GM12874 (cell line): Measurements from ENCODE around the gene GPRIN3.

Source experiments
- CTCF ChIP-seq: IDR thresholded peaks from 2 replicates; pipeline ENCODE4 v1.5.1; 2011; ENCODE audit warnings: low read depth, mild to moderate bottlenecking, control low read depth, low read length, moderate library complexity; ENCODE audit not compliant: insufficient read depth

Gene GPRIN3

GRCh38 chr4:89283226-89284009 is 24.2 kb downstream of the GPRIN3 start:
- TF ChIP-seq CTCF: no peak

DNA sequence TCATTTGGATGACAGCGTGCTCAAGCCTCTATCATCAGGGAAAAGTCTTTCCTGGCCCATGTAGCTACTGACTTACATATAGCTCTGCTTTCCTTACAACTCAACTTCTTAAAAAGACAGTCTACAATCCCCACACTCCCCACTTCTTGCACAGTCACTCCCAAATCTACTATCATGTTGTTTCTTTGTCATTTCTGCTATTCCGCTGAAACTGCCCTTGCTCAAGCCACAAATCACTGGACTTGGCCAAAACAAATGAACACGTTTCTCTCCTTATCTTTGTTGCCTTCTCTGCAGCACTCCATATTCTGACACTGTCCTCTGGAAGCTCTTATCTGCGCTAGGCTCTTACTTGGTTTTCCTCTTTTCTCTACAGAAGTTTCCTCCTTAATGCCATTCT is 28.2 kb downstream of the GPRIN3 start:
- TF ChIP-seq CTCF: no peak

GRCh38 chr4:89277412-89277811 is 30.2 kb downstream of the GPRIN3 start:
- no peak for TF ChIP-seq CTCF

GRCh38 chr4:89276296-89276695 is 31.3 kb downstream of the GPRIN3 start:
- TF ChIP-seq CTCF: no peak

DNA sequence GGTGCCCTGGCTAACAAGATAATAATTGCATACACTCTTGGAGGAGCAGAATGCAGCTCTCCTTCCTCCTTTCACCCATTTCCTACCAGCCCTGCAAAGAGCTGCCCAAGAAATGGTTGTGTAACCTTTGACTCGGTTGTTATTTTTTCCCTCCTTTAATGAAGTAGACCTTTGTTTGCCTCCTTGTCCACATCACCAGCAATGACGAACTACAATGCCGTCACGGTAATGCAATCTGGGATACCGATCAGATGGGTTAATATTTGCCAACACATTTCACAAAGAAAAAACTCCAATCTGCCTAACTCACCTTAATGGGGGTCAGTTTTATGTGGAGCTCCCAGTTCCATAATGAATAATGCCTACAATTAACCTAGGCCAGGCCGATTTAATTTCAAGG is 32.0 kb downstream of the GPRIN3 start:
- no peak for TF ChIP-seq CTCF

- no peak for TF ChIP-seq CTCF
Measured at GRCh38 chr4:89273741-89274141, 33.9 kb downstream of the GPRIN3 start.

DNA sequence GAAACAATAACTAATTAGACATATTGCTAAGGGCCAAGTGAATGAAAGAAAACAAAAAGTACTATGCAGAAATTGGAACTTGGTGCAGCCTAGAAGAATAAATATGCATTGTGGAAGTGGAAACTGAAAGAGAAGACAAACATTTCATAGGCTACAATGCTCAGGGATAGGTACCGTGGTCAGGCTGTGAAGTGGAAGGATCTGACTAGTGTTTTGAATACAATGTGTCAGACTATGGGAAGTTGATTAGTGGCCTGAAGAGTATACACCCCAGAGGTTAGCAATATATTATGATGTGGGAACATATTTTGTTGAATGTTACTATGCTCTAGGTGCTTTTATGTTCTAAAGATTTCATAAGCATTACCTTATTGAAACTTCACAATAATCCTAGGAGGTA is 36.8 kb downstream of the GPRIN3 start:
- no peak for TF ChIP-seq CTCF
